ENCODE results near the gene PPP2R5C.

- TF ChIP-seq, protein P1, sequence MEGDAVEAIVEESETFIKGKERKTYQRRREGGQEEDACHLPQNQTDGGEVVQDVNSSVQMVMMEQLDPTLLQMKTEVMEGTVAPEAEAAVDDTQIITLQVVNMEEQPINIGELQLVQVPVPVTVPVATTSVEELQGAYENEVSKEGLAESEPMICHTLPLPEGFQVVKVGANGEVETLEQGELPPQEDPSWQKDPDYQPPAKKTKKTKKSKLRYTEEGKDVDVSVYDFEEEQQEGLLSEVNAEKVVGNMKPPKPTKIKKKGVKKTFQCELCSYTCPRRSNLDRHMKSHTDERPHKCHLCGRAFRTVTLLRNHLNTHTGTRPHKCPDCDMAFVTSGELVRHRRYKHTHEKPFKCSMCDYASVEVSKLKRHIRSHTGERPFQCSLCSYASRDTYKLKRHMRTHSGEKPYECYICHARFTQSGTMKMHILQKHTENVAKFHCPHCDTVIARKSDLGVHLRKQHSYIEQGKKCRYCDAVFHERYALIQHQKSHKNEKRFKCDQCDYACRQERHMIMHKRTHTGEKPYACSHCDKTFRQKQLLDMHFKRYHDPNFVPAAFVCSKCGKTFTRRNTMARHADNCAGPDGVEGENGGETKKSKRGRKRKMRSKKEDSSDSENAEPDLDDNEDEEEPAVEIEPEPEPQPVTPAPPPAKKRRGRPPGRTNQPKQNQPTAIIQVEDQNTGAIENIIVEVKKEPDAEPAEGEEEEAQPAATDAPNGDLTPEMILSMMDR (IDR thresholded peaks at IDR 0.05), result peak in 1 of 3 donors; percentile 27
- TF ChIP-seq POLR2A (IDR thresholded peaks at IDR 0.05) (no peak), POLR2AphosphoS5 (IDR thresholded peaks at IDR 0.05) (no peak)
Measured at GRCh38 chr14:101960225-101960624, 198.7 kb downstream of the PPP2R5C start.
